CD1c-positive myeloid dendritic cell (primary cell): Measurements from ENCODE around the gene SLC7A6OS.
A peak's percentile ranks its signal among the peaks of the same experiment; 100 is the strongest.

ENCODE experiments used
- DNase-seq: peaks from one replicate; pipeline ENCODE4 v3.0.0-alpha.2; 2016; ENCODE audit errors: extremely low spot score

SLC7A6OS gene

GRCh38 chr16:68279726-68280558 is 30.8 kb downstream of the SLC7A6OS start:
- peak; percentile 30 for DNase-seq

GRCh38 chr16:68276223-68276622 is 34.5 kb downstream of the SLC7A6OS start:
- no peak for DNase-seq

- DNase-seq, result no peak
Measured at GRCh38 chr16:68275611-68276191, 35.0 kb downstream of the SLC7A6OS start.

GRCh38 chr16:68274441-68274840 is 36.3 kb downstream of the SLC7A6OS start:
- no peak for DNase-seq

GRCh38 chr16:68273896-68274295 is 36.9 kb downstream of the SLC7A6OS start:
- DNase-seq, result no peak

- DNase-seq, result no peak
Measured at GRCh38 chr16:68273459-68273858, 37.3 kb downstream of the SLC7A6OS start.

- DNase-seq, result peak; percentile 23
Measured at GRCh38 chr16:68272507-68273209, 38.1 kb downstream of the SLC7A6OS start.

- DNase-seq, result no peak
Measured at GRCh38 chr16:68270353-68270752, 40.4 kb downstream of the SLC7A6OS start.

GRCh38 chr16:68269793-68270192 is 41.0 kb downstream of the SLC7A6OS start:
- DNase-seq, result no peak

- DNase-seq, result no peak
Measured at GRCh38 chr16:68267612-68268405, 42.9 kb downstream of the SLC7A6OS start.

- DNase-seq, result peak; percentile 77
Measured at GRCh38 chr16:68265078-68265920, 45.4 kb downstream of the SLC7A6OS start.

GRCh38 chr16:68264128-68265077 is 46.3 kb downstream of the SLC7A6OS start, which contains the start of gene SLC7A6:
TSS of gene SLC7A6 (plus strand) at chr16:68264526. CDS start at chr16:68274727, 10,201 bp downstream.
- peak; percentile 87 for DNase-seq

- DNase-seq, result no peak
Measured at GRCh38 chr16:68263559-68264127, 47.1 kb downstream of the SLC7A6OS start.

GRCh38 chr16:68259007-68259825 is 51.5 kb downstream of the SLC7A6OS start:
- peak; percentile 57 for DNase-seq

GRCh38 chr16:68257906-68258800 is 52.6 kb downstream of the SLC7A6OS start:
- DNase-seq, result peak; percentile 79

GRCh38 chr16:68257251-68257905 is 53.4 kb downstream of the SLC7A6OS start:
- DNase-seq, result peak; percentile 51

GRCh38 chr16:68255712-68256111 is 55.0 kb downstream of the SLC7A6OS start:
- DNase-seq, result no peak
